Measurements from ENCODE around the gene TRAPPC2. TPM values are rescaled to one million over a fixed set of nuclear protein-coding genes. Genes with fewer than 3 reads are reported as not detected.

TRAPPC2 gene
- total and polyA plus RNA-seq, 2 of the 13 experiments (the other 11 are each of a cell fraction or from before 2014, with no cell fraction given): 4.4 to 8.1 TPM

GRCh38 chrX:13760426-13760825, 26.0 kb upstream of the TRAPPC2 start (continued):
- TF ChIP-seq, protein P1, sequence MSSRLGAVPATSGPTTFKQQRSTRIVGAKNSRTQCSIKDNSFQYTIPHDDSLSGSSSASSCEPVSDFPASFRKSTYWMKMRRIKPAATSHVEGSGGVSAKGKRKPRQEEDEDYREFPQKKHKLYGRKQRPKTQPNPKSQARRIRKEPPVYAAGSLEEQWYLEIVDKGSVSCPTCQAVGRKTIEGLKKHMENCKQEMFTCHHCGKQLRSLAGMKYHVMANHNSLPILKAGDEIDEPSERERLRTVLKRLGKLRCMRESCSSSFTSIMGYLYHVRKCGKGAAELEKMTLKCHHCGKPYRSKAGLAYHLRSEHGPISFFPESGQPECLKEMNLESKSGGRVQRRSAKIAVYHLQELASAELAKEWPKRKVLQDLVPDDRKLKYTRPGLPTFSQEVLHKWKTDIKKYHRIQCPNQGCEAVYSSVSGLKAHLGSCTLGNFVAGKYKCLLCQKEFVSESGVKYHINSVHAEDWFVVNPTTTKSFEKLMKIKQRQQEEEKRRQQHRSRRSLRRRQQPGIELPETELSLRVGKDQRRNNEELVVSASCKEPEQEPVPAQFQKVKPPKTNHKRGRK (CRISPR knock-in tag; IDR thresholded peaks at IDR 0.05): no peak
- TF ChIP-seq MED1 (CRISPR knock-in tag; IDR thresholded peaks at IDR 0.05): no peak
- no peak for TF ChIP-seq PHF5A (CRISPR knock-in tag; IDR thresholded peaks at IDR 0.05; ENCODE audit: low read depth, unreplicated experiment)
- no peak for TF ChIP-seq HNF1A (IDR thresholded peaks at IDR 0.05; ENCODE audit: low read depth)
- TF ChIP-seq HNF1A (CRISPR knock-in tag; IDR thresholded peaks at IDR 0.05; ENCODE audit: borderline replicate concordance): no peak
- TF ChIP-seq THYN1 (CRISPR knock-in tag; IDR thresholded peaks at IDR 0.05; ENCODE audit: borderline replicate concordance, low read depth): no peak
- no peak for TF ChIP-seq ZNF781 (CRISPR knock-in tag; IDR thresholded peaks at IDR 0.05; ENCODE audit: borderline replicate concordance, not compliant biosample characterization)
- TF ChIP-seq ZNF430 (CRISPR knock-in tag; IDR thresholded peaks at IDR 0.05): no peak
- TF ChIP-seq RAD51 (IDR thresholded peaks at IDR 0.05; ENCODE audit: borderline replicate concordance): no peak
